Natural killer cell treated with Interleukin-12 subunit alpha and Interleukin-12 subunit beta and Interleukin-15 and Interleukin-18, amount 100 ng/mL, for 72 hours (primary cell): ENCODE data around the gene PNPLA5. TPM values are rescaled to one million over a fixed set of nuclear protein-coding genes. Genes with fewer than 3 reads are reported as not detected.
A peak's percentile ranks its signal among the peaks of the same experiment; 100 is the strongest.

Experiments
- ATAC-seq, 2 donors: fragments of 150-1000 bp; cut with Tn5 transposase in 1 of 2; sonication (Bioruptor Pico), chemical (Tn5 transposase) in 1 of 2; 2 replicates each; pipeline ENCODE4 v1.10.0; 2021
- DNase-seq: peaks from one replicate; pipeline ENCODE4 v3.0.0; 2022; ENCODE audit warnings: low spot score
- H3K27ac Mint-ChIP-seq, 2 donors: 1 replicate in 1 of 2; 2 replicates in 1 of 2; pipeline ENCODE4 v1.8.0; 2022; ENCODE audit warnings: mixed read lengths in 2 of 2, mild to moderate bottlenecking in 1 of 2, moderate library complexity in 1 of 2
- H3K27me3 Mint-ChIP-seq, 2 donors: 1 replicate in 1 of 2; 2 replicates in 1 of 2; pipeline ENCODE4 v1.8.0; 2022; ENCODE audit warnings: mixed read lengths in 2 of 2
- H3K36me3 Mint-ChIP-seq: one replicate; pipeline ENCODE4 v1.8.0; 2022; ENCODE audit warnings: mixed read lengths
- H3K4me1 Mint-ChIP-seq, 2 donors: 1 replicate in 1 of 2; 2 replicates in 1 of 2; pipeline ENCODE4 v1.8.0; 2022; ENCODE audit warnings: low read depth in 2 of 2, mixed read lengths in 2 of 2, mild to moderate bottlenecking in 1 of 2
- H3K4me3 Mint-ChIP-seq: one replicate; pipeline ENCODE4 v1.8.0; 2022; ENCODE audit warnings: mixed read lengths
- H3K9me3 Mint-ChIP-seq: 2 replicates; pipeline ENCODE4 v1.8.0; 2022; ENCODE audit warnings: mixed read lengths
- total RNA-seq, 2 donors: library from RNA; stranded (reverse); gene quantifications; one replicate each; pipeline ENCODE4 v1.2.3, GENCODE V29; 2022

PNPLA5 gene
- total RNA-seq, 2 donors from 2014 or later, result not detected

DNA sequence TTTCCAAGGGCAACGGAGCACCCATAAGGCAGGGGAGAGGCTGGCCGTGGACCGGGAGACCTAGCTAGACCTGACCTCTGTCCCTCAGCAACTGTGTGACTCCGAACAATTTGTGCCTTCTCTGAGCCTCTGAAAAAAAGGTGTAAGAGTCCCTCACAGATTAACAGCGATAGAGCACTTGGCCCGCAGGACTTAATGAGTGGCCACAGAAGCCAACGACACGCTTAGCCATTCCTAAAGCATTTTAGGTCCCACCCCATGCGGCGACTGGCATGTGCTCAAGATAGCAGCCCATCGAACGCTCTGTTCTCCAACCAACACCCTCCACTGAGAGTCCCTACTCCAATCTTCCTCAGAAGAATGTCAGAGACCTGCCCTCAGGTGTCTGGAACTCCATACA, 31.0 kb downstream of the PNPLA5 start:
- Mint-ChIP-seq H3K4me1 (no peaks in the 10 kb centered on the region), H3K4me3 (no peak overlapping the region), H3K36me3 (peaks cover 7% of the 10 kb centered on the region), H3K27ac (no peak overlapping the region), H3K27me3 (peaks cover 36 to 54% of the 10 kb centered on the region in 2 donors), H3K9me3 (peaks cover 4% of the 10 kb centered on the region)
- DNase-seq, result no peak
- no peak for ATAC-seq

DNA sequence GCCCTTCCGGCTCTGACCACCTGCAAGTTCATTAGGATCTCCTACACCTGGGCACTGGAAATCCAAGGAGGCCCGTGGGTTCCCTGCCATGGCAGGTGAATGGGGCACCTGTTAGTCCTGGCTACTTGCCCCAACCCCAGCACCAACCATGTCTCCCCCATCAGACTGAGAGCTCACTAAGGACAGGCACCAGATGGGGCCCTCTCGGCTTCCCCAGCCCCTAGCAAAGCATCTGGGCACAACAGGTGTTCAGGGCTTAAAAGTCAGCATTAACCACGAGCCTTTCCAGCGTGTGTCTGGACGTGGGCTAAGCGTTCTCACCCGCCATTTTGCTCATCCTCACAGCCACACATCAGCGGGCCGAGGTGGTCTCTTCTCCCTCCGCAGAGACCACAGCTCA, 31.7 kb downstream of the PNPLA5 start:
- Mint-ChIP-seq H3K4me1 (no peaks in the 10 kb centered on the region), H3K27me3 (peaks cover 36 to 52% of the 10 kb centered on the region in 2 donors), H3K27ac (no peak overlapping the region), H3K4me3 (no peak overlapping the region), H3K36me3 (peaks cover 7% of the 10 kb centered on the region), H3K9me3 (peaks cover 4% of the 10 kb centered on the region)
- ATAC-seq (no peak), DNase-seq (no peak)

DNA sequence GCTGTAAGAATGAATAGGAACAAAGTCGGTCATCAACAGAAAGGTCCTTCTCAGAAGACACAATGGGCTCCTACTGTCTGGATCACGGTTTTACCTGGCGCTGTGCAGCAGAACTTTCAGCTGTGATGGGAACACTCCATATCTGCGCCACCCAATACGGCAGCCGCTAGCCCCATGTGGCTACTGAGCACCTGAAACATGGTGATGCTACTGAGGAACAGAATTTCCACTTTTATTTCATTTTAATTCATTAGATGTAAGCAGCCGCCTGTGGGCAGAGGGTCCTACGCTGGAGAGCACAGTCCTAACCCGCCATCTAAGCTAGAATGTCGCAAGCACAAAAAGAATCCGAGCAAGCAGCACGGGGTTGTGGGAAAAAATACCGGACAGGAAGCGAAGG, 32.2 kb downstream of the PNPLA5 start:
- no peak for DNase-seq
- peaks cover 7% of the 10 kb centered on the region for H3K36me3 Mint-ChIP-seq
- no peak for ATAC-seq
- H3K4me3 Mint-ChIP-seq, result no peak overlapping the region
- H3K4me1 Mint-ChIP-seq, result no peaks in the 10 kb centered on the region
- H3K27me3 Mint-ChIP-seq, result peaks cover 33 to 47% of the 10 kb centered on the region in 2 donors
- H3K27ac Mint-ChIP-seq, result no peak overlapping the region
- peaks cover 4% of the 10 kb centered on the region for H3K9me3 Mint-ChIP-seq

DNA sequence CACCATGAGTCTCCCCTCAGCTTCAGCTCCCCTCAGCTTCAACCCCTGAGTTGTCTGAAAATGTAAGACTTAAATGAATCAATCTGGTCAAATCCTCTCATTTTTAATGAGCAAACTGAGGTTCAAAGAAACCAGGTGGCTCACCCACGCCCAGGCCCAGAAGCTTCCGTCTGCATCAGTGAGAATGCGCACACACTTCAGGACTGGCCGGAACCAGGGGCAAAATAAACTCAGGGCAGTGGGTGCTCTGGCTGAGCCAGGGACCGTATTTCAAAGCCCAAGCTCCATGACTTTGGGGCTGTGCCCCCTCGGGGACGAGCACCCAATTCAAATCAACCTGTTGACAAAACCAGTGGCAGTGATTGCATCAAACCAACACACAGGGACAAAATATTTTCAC, 32.6 kb downstream of the PNPLA5 start:
- H3K27ac Mint-ChIP-seq, result no peak overlapping the region
- DNase-seq, result no peak
- peaks cover 33 to 42% of the 10 kb centered on the region in 2 donors for H3K27me3 Mint-ChIP-seq
- H3K4me3 Mint-ChIP-seq, result no peak overlapping the region
- peaks cover 4% of the 10 kb centered on the region for H3K9me3 Mint-ChIP-seq
- H3K36me3 Mint-ChIP-seq, result peaks cover 7% of the 10 kb centered on the region
- H3K4me1 Mint-ChIP-seq, result no peaks in the 10 kb centered on the region
- ATAC-seq, result no peak

DNA sequence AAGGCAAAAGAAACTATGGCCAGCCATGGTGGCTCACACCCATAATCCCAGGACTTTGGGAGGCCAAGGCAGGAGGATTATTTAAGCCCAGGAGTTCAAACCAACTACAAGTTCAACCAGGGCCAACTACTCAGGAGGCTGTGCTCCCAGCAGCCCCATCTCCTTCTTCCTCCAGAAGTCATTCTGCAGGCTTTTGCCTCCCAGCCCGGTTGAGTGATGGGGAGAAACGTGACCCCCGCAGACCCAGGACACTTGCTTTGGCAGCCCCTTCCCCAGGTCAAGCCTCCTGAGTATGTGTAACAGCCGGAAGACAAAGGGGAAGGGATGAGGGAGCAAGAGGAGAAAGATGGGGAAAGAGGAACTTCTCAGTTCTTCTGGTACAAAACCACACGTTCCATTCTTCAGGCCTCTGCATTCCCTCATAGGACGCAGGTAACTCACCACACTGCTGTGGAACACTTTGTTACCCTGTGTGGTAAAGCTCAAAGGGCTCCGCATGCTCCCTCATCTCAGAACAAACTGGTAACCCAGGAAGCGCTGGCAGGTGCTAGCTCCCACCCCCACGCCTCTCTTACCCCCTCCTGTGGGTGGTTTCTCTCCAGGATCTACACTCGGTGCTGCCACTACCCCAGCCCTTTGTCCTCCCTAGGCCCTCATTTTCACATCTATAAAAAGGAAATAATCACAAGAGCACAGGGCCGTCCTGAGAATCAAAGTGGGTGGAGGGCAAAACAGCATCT, 33.5 kb downstream of the PNPLA5 start:
- Mint-ChIP-seq H3K27ac (no peak overlapping the region), H3K9me3 (peaks cover 4% of the 10 kb centered on the region), H3K36me3 (peaks cover 7% of the 10 kb centered on the region), H3K4me1 (no peaks in the 10 kb centered on the region), H3K27me3 (peaks cover 27 to 35% of the 10 kb centered on the region in 2 donors), H3K4me3 (no peak overlapping the region)
- no peak for ATAC-seq
- no peak for DNase-seq

DNA sequence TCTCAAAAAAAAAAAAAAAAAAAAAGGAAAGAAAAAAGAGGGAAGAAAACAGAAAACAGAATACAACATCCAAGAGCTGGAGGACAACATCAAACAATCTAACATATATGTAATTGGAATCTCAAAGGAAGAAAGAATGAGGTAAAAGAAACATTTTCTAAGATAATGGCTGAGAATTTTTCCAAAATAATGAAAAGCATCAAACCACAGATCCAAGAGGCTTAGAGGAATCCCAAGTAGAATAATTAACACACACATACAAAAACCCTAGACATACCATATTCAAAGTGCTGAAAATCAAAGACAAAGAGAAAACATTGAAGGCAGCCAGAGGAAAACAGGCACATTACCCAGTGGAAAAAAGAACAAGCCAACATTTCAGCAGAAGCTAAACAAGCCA, 34.4 kb downstream of the PNPLA5 start:
- ATAC-seq (no peak), DNase-seq (no peak)
- no peak overlapping the region for H3K4me3 Mint-ChIP-seq
- peaks cover 26 to 36% of the 10 kb centered on the region in 2 donors for H3K27me3 Mint-ChIP-seq
- peaks cover 7% of the 10 kb centered on the region for H3K36me3 Mint-ChIP-seq
- peaks cover 0 to 5% of the 10 kb centered on the region in 2 donors for H3K4me1 Mint-ChIP-seq
- no peak overlapping the region for H3K27ac Mint-ChIP-seq
- H3K9me3 Mint-ChIP-seq, result peaks cover 4% of the 10 kb centered on the region

DNA sequence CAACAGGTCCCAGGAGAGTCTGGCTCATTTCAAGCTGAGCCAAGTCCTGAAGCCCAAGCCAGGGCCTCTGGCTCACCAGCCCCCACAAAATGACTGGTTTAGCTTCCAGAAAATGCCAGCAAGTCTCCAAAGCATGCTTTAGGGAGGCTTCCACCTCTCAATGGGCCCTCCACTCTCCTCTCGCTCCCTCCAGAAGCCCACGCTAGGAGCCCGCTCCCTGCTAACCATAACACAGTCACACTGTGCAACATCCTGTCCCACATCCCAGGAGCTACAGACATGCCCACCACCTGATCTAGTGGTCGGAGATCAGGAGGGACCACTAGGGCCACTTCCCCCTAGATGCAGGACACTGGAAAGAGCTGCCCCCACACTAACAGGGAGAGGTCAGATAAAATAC, 36.4 kb downstream of the PNPLA5 start:
- Mint-ChIP-seq H3K4me1 (peaks cover 0 to 5% of the 10 kb centered on the region in 2 donors), H3K4me3 (no peak overlapping the region), H3K36me3 (peaks cover 7% of the 10 kb centered on the region), H3K27me3 (peaks cover 31 to 47% of the 10 kb centered on the region in 2 donors), H3K27ac (no peak overlapping the region), H3K9me3 (peaks cover 4% of the 10 kb centered on the region)
- no peak for ATAC-seq
- no peak for DNase-seq

DNA sequence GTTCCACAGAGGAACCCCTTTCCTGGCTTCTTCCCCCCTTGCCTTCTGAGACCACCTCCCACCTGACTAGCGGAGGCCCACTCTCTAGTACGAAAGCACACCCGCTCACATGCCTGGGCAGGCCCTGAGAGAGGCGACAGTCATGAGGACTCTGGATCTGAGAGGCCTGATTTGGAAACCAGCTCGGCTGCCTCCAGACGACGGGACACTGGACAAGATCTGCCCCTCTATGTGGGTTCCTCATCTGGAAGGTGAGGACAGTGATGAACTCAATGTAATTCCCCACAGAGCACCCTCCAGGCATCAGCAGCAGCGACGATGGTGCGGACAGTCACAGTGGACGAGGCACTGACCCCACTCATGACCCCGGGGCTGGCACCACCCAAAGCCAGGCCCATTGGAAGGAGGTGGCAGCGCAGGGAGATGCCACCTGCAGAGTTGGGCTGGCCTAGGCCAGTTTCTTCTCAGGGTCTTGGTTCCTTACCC, 37.0 kb downstream of the PNPLA5 start:
- Mint-ChIP-seq H3K9me3 (peaks cover 4% of the 10 kb centered on the region), H3K36me3 (peaks cover 7% of the 10 kb centered on the region), H3K27ac (no peak overlapping the region), H3K27me3 (peaks cover 33 to 52% of the 10 kb centered on the region in 2 donors), H3K4me1 (peaks cover 0 to 5% of the 10 kb centered on the region in 2 donors), H3K4me3 (no peak overlapping the region)
- ATAC-seq (no peak), DNase-seq (no peak)

DNA sequence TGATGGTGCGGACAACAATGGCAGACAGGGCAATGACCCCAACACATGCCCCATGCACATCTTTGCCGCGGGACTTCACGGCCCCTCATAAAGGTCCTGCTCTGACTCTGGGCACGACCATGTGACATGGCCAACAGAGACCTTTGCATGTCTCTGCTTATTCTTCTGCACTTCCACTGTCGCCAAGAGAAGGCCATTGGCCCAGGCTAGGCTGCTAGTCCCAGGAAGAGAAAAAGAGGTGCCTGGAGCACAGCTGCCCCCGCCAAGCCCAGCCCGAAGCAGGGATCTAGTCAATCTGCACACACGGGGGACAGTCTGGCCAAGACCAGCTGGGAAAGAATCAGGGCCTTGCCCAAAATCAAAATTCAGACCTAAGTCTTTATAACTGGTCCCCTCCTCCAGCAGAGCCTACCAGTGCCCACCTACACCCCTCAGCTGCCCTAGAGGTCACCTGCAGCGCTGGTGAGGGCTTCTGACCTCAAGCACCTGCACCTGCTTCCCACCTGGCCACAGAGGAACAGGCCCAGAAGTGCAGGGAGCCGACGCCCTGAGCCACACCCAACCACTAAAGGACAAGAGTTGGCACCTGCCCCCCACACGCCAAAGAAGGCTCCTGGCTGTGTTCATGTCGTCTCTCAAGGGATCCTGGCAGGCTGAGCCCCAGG, 37.6 kb downstream of the PNPLA5 start:
- H3K27ac Mint-ChIP-seq, result no peak overlapping the region
- ATAC-seq (no peak), DNase-seq (peak; percentile 44)
- H3K9me3 Mint-ChIP-seq, result peaks cover 4% of the 10 kb centered on the region
- no peak overlapping the region for H3K4me3 Mint-ChIP-seq
- H3K27me3 Mint-ChIP-seq, result peaks cover 31 to 49% of the 10 kb centered on the region in 2 donors
- H3K36me3 Mint-ChIP-seq, result peaks cover 7% of the 10 kb centered on the region
- peaks cover 0 to 5% of the 10 kb centered on the region in 2 donors for H3K4me1 Mint-ChIP-seq

DNA sequence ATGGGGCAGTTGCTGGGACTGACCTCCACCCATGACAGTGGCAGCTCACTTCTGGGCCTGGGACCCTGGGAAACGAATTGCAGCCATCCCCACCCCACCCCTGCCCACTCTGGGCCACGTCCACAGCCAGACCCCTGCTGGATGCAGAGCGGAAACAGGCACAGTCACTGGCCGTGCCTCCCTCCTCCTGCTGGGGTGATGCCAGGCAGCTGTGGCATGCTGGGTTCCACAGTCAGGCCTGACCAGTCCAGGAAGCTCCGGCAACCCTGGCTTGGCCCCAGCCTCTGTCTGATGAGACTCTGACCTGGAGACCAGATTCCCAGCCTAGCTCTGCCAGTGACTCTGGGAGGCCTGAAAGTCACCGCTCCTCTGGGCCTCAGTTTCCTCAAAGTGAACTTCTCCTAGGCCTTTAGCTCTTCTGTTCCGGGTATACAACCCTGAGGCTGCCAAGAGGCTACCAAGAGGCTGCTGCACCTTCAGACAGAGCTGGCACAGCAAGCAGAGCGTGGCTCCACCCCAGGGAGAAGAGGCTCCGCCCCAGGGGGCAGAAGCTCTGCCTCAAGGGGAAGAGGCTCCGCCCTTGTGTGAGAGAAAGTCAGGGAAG, 38.4 kb downstream of the PNPLA5 start:
- Mint-ChIP-seq H3K4me3 (no peak overlapping the region), H3K4me1 (peaks cover 0 to 5% of the 10 kb centered on the region in 2 donors), H3K36me3 (peaks cover 7% of the 10 kb centered on the region), H3K27ac (no peak overlapping the region), H3K27me3 (peaks cover 23 to 41% of the 10 kb centered on the region in 2 donors), H3K9me3 (peaks cover 4% of the 10 kb centered on the region)
- peak; percentile 47 for DNase-seq
- no peak for ATAC-seq

DNA sequence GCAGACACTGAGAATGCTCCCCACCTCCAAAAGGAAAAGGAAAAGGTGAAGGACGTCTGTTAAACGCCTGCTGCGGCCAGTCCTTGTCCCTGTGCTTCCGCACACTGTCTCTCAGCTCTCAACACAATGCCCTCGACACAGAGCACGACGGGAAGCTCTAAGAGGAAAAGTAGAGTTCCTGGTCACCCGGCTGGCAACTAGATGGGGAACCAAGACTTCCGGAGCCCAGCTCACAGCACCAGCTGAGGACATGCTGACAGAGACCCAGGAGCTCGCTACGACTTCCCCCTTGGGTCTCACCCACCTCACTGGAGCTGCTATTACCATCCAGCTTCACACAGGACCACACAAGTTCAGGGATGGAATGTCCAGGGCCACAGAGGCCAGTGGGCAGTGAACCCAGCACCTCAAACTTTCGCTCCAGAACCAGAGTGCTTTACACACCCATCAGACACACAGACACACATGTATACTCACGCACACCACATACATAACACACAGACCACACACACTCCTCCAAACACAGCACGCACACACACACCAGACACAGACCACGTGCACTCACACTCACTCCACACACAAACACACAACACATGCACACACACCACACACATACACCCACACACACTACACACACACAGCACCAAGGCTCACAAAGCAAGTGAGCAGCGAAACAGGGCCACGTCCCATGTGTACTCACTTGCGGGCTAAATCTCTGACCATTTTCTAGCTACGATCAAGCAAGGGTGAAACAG, 39.1 kb downstream of the PNPLA5 start:
- Mint-ChIP-seq H3K27me3 (peaks cover 22 to 40% of the 10 kb centered on the region in 2 donors), H3K4me1 (peaks cover 0 to 5% of the 10 kb centered on the region in 2 donors), H3K4me3 (no peak overlapping the region), H3K36me3 (peaks cover 7% of the 10 kb centered on the region), H3K27ac (no peak overlapping the region), H3K9me3 (peaks cover 4% of the 10 kb centered on the region)
- DNase-seq (peak; percentile 10), ATAC-seq (no peak)

DNA sequence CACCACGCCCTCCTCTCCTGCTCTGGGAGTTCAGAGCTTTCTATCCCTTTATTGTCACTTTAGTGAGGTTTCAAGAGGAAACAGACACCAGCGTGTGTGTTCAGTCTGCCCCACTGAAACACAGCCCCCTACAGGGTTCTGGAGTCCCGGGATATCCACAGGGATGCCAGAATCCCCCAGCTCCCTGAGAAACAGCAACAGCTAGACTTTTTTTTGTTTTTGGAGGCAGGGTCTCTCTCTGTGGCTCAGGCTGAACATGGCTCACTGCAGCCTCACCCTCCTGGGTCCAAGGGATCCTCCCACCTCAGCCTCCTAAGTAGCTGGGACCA, 39.9 kb downstream of the PNPLA5 start:
- no peak for DNase-seq
- Mint-ChIP-seq H3K9me3 (peaks cover 3% of the 10 kb centered on the region), H3K4me1 (peaks cover 0 to 5% of the 10 kb centered on the region in 2 donors), H3K27ac (no peak overlapping the region), H3K27me3 (peaks cover 20 to 32% of the 10 kb centered on the region in 2 donors), H3K4me3 (no peak overlapping the region), H3K36me3 (peaks cover 4% of the 10 kb centered on the region)
- ATAC-seq, result no peak

DNA sequence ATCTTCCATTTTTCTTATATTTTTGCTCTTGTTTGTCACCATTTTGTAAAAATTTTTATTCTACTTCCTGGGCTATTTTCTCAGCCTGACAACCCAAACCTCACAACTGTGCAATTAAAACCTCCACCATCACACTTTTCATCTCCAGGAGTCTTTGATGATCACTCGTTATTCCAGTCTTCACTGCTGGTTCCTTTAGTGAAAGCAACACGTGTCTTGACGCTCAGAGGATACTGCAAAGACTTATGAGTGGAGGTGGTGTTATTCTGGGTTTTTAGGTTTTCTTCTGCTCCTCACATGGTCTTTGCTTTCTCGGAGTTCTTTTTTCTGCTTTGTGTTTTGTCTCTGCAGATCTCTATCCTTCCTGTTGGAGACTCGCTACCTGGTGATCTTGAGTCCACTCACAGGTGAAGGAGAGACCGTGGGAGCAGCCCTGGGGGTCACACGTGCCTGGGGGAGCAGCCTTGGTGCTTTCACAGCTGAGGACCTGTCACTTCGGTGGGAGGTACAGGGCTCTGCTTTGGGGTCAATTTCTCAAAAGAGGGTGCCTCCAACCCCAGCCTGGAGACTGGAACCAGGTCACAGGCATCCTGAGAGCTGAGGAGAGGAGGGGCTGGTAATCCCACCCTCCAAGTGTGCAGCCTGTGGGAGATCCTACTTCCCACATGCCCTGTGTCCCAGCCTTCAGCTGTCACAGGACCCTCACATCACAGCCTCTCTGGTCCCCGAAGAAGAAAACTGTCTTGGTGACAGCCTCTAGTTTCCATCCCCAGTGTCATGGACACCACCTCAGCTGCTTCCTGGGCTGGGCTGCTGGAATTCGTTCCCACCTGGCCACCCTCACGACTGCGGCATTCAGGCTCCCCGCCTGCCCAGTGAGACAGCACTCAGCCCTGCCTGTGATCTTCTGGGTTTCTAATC, 40.5 kb downstream of the PNPLA5 start:
- Mint-ChIP-seq H3K4me3 (no peak overlapping the region), H3K27me3 (peaks cover 16 to 26% of the 10 kb centered on the region in 2 donors), H3K4me1 (peaks cover 0 to 5% of the 10 kb centered on the region in 2 donors), H3K9me3 (no peaks in the 10 kb centered on the region), H3K27ac (no peak overlapping the region), H3K36me3 (no peaks in the 10 kb centered on the region)
- ATAC-seq, result no peak
- DNase-seq, result no peak
